Peyer's patch (tissue), 4 donors: ENCODE measurements around the gene TTC28. TPM values are rescaled to one million over a fixed set of nuclear protein-coding genes. Genes with fewer than 3 reads are reported as not detected.
"Not testable (repeated sequence)": the region's sequence is repeated elsewhere in the genome, so short reads cannot be mapped to it uniquely, and the experiment has no call there.

Source experiments
- DNase-seq, 3 donors: peaks; one replicate each; pipeline ENCODE4 v3.0.0-alpha.2; 2017 to 2019
- H3K27ac ChIP-seq, 4 donors: fragments of 200-600 bp; sonication (generic); one replicate each; pipeline ENCODE4 v1.5.1; 2016 to 2019
- H3K27me3 ChIP-seq, 2 donors: fragments of 200-600 bp; sonication (generic); one replicate each; pipeline ENCODE4 v1.5.1; 2019
- H3K36me3 ChIP-seq, 3 donors: fragments of 200-600 bp; sonication (generic); one replicate each; pipeline ENCODE4 v1.5.1; 2016 to 2019
- H3K4me1 ChIP-seq, 4 donors: fragments of 200-600 bp; sonication (generic); one replicate each; pipeline ENCODE4 v1.5.1; 2016 to 2019
- H3K4me3 ChIP-seq, 4 donors: fragments of 200-600 bp; sonication (generic); 1 replicate in 3 of 4; 2 replicates in 1 of 4; pipeline ENCODE4 v1.5.1; 2016 to 2019; ENCODE audit warnings: mild to moderate bottlenecking in 1 of 4
- H3K9me3 ChIP-seq, 4 donors: fragments of 200-600 bp; sonication (generic); one replicate each; pipeline ENCODE4 v1.5.1; 2016 to 2019; ENCODE audit warnings: mild to moderate bottlenecking in 1 of 4
- CTCF ChIP-seq, 6 experiments: fragments of 450-650 bp in 4 of 6; fragments of 200-600 bp in 2 of 6; sonication (generic) in 1 of 6; IDR thresholded peaks; one replicate each; pipeline ENCODE4 v1.5.1; 2017 to 2019; ENCODE audit warnings: antibody characterized with exemption in 6 of 6, mild to moderate bottlenecking in 3 of 6, moderate library complexity in 1 of 6
- POLR2A ChIP-seq, 2 donors: fragments of 450-650 bp; IDR thresholded peaks; one replicate each; pipeline ENCODE4 v1.5.1; 2017; ENCODE audit warnings: antibody characterized with exemption in 2 of 2, mild to moderate bottlenecking in 2 of 2, moderate library complexity in 2 of 2
- total RNA-seq, 4 donors: library from RNA; depleted of rRNA; stranded (reverse); fragments of >200 nt; gene quantifications; one replicate each; pipeline ENCODE4 v1.1.0, GENCODE V29; 2016

Gene TTC28
- 10 to 100 TPM in 3 of 4 donors, 1 to 10 TPM in 1; 9.1 to 46.4 (median 35.2) TPM for total RNA-seq

GRCh38 chr22:28679611-28680287 lies at the start of gene TTC28:
TSS of gene TTC28 (minus strand) at chr22:28679840. CDS start at chr22:28679723, 117 bp downstream.
- Histone ChIP-seq H3K4me3 (peak within 1 kb of the TSS; percentile 51 to 86 (median 61)), H3K27ac (peak within 1 kb of the TSS in 3 of 4 donors; percentile 35 to 73 (median 55))
- H3K27me3 ChIP-seq, H3K9me3 ChIP-seq, H3K4me1 ChIP-seq, H3K36me3 ChIP-seq: not testable (repeated sequence)
- peak; percentile 34 to 82 (median 65) for DNase-seq

- Histone ChIP-seq H3K36me3 (no peaks in the 10 kb centered on the region), H3K4me3 (no peak overlapping the region)
Measured at GRCh38 chr22:28728621-28729313, 49.1 kb upstream of the TTC28 start.

GRCh38 chr22:28728002-28728401 lies 48.4 kb upstream of the TTC28 start:
- Histone ChIP-seq H3K27me3 (no peaks in the 10 kb centered on the region), H3K4me3 (no peak overlapping the region), H3K27ac (no peak overlapping the region), H3K36me3 (no peaks in the 10 kb centered on the region), H3K4me1 (no peaks in the 10 kb centered on the region), H3K9me3 (no peaks in the 10 kb centered on the region)
- no peak for TF ChIP-seq CTCF (IDR thresholded peaks at IDR 0.05)
- no peak for TF ChIP-seq POLR2A (IDR thresholded peaks at IDR 0.05)
- no peak for DNase-seq

More at GRCh38 chr22:28728621-28729313, 49.1 kb upstream of the TTC28 start:
- H3K27me3 ChIP-seq: no peaks in the 10 kb centered on the region
- no peak for DNase-seq
- H3K27ac ChIP-seq: no peak overlapping the region
- no peaks in the 10 kb centered on the region for H3K4me1 ChIP-seq
- no peaks in the 10 kb centered on the region for H3K9me3 ChIP-seq
- TF ChIP-seq POLR2A (IDR thresholded peaks at IDR 0.05) (no peak), CTCF (IDR thresholded peaks at IDR 0.05) (no peak)

GRCh38 chr22:28718044-28718443 lies 38.4 kb upstream of the TTC28 start:
- no peaks in the 10 kb centered on the region for H3K4me1 ChIP-seq
- no peaks in the 10 kb centered on the region for H3K9me3 ChIP-seq
- no peak overlapping the region for H3K27ac ChIP-seq
- no peaks in the 10 kb centered on the region for H3K36me3 ChIP-seq
- DNase-seq: no peak
- TF ChIP-seq CTCF (IDR thresholded peaks at IDR 0.05) (no peak), POLR2A (IDR thresholded peaks at IDR 0.05) (no peak)
- H3K27me3 ChIP-seq: no peaks in the 10 kb centered on the region
- H3K4me3 ChIP-seq: no peak overlapping the region

- Histone ChIP-seq H3K4me1 (no peaks in the 10 kb centered on the region), H3K27me3 (no peaks in the 10 kb centered on the region), H3K36me3 (no peaks in the 10 kb centered on the region), H3K4me3 (no peak overlapping the region), H3K27ac (no peak overlapping the region), H3K9me3 (no peaks in the 10 kb centered on the region)
- TF ChIP-seq CTCF (IDR thresholded peaks at IDR 0.05) (no peak), POLR2A (IDR thresholded peaks at IDR 0.05) (no peak)
- DNase-seq: no peak
Measured at GRCh38 chr22:28716686-28717085, 37.0 kb upstream of the TTC28 start.

GRCh38 chr22:28715611-28716010 lies 36.0 kb upstream of the TTC28 start:
- H3K36me3 ChIP-seq: no peaks in the 10 kb centered on the region
- TF ChIP-seq POLR2A (IDR thresholded peaks at IDR 0.05) (no peak), CTCF (IDR thresholded peaks at IDR 0.05) (no peak)
- H3K4me1 ChIP-seq: peaks cover 0 to 6% (median 0%) of the 10 kb centered on the region in 4 donors
- H3K9me3 ChIP-seq: no peaks in the 10 kb centered on the region
- no peak for DNase-seq
- H3K4me3 ChIP-seq: no peak overlapping the region
- H3K27ac ChIP-seq: no peak overlapping the region
- no peaks in the 10 kb centered on the region for H3K27me3 ChIP-seq
